HepG2 (cell line): Measurements from ENCODE around the gene TAS1R3. TPM values are rescaled to one million over a fixed set of nuclear protein-coding genes. Genes with fewer than 3 reads are reported as not detected.

Experiments
- AGO1 ChIP-seq: fragments of 200-400 bp; formaldehyde crosslinking; IDR thresholded peaks from 2 replicates; pipeline ENCODE4 v1.6.1; 2017; ENCODE audit warnings: mild to moderate bottlenecking, low read depth, low read length, moderate library complexity; ENCODE audit not compliant: poor library complexity, severe bottlenecking
- GABPB1 ChIP-seq: IDR thresholded peaks from 2 replicates; pipeline ENCODE4 v1.6.1; 2016; ENCODE audit warnings: mild to moderate bottlenecking, missing genetic modification reagents, moderate library complexity, missing compliant biosample characterization
- KDM5A ChIP-seq: fragments of 200-600 bp; sonication (generic); IDR thresholded peaks from 2 replicates; pipeline ENCODE4 v1.7.0; 2018; ENCODE audit warnings: antibody characterized with exemption, mild to moderate bottlenecking, low read length, borderline replicate concordance
- MAFG ChIP-seq: sonication (generic); formaldehyde crosslinking; IDR thresholded peaks from 2 replicates; pipeline ENCODE4 v1.5.1; 2020; ENCODE audit warnings: mild to moderate bottlenecking, missing genetic modification reagents
- MAZ ChIP-seq, 2 experiments: sonication (generic) in 1 of 2; formaldehyde crosslinking in 1 of 2; IDR thresholded peaks; 2 replicates each; pipeline versions ENCODE4 v1.5.0 to v1.6.1; 2012 to 2020; ENCODE audit warnings: low read depth in 2 of 2, mild to moderate bottlenecking in 2 of 2, borderline replicate concordance in 1 of 2, improper control_type of control experiment in 1 of 2, low read length in 1 of 2, missing genetic modification reagents in 1 of 2, moderate library complexity in 1 of 2
- MEF2D ChIP-seq: sonication (generic); formaldehyde crosslinking; IDR thresholded peaks from 2 replicates; pipeline ENCODE4 v1.5.1; 2020; ENCODE audit warnings: mild to moderate bottlenecking, missing genetic modification reagents
- NR2C2 ChIP-seq: sonication (generic); formaldehyde crosslinking; IDR thresholded peaks from 2 replicates; pipeline ENCODE4 v1.4.0; 2020; ENCODE audit warnings: missing genetic modification reagents, mild to moderate bottlenecking, moderate library complexity, borderline replicate concordance
- TAF1 ChIP-seq: sonication (generic); formaldehyde crosslinking; IDR thresholded peaks from 2 replicates; pipeline ENCODE4 v1.4.0; 2020; ENCODE audit warnings: missing genetic modification reagents
- UBTF ChIP-seq: sonication (generic); formaldehyde crosslinking; IDR thresholded peaks from 2 replicates; pipeline ENCODE4 v1.4.0; 2020; ENCODE audit warnings: mild to moderate bottlenecking, missing genetic modification reagents
- ZFX ChIP-seq: sonication (generic); formaldehyde crosslinking; IDR thresholded peaks from 2 replicates; pipeline ENCODE4 v1.4.0; 2020; ENCODE audit warnings: mild to moderate bottlenecking, low read depth, missing genetic modification reagents, moderate library complexity
- ZNF260 ChIP-seq: sonication (generic); formaldehyde crosslinking; IDR thresholded peaks from 2 replicates; pipeline ENCODE4 v1.4.0; 2020; ENCODE audit warnings: missing genetic modification reagents, low read depth, mild to moderate bottlenecking, borderline replicate concordance
- ZNF691 ChIP-seq: sonication (generic); formaldehyde crosslinking; IDR thresholded peaks from 2 replicates; pipeline ENCODE4 v1.4.0; 2020; ENCODE audit warnings: missing genetic modification reagents, low read depth, mild to moderate bottlenecking, borderline replicate concordance
- polyA plus RNA-seq, 8 experiments: library from polyadenylated mRNA; depleted of rRNA in 3 of 8; stranded (reverse) in 7 of 8; unstranded in 1 of 8; fragments of >200 nt; fragmentation: Illumina TruSeq in 4 of 8; extraction: Trizol in 4 of 8; gene quantifications; 2 replicates each; pipeline versions ENCODE4 v1.2.1 to v1.2.3, GENCODE V29; 2011 to 2016; ENCODE audit warnings: low read depth in 4 of 8, missing spikeins in 1 of 8, mixed read lengths in 1 of 8; ENCODE audit not compliant: insufficient read depth in 1 of 8
- total RNA-seq, 5 experiments: library from RNA; depleted of rRNA; stranded (reverse); fragments of >200 nt; fragmentation: Illumina TruSeq; extraction: Trizol; gene quantifications; 2 replicates each; pipeline ENCODE4 v1.2.3, GENCODE V29; 2016; ENCODE audit warnings: low read depth in 1 of 5
- TF ChIP-seq, protein P1 (sequence below): sonication (generic); formaldehyde crosslinking; conservative IDR thresholded peaks from 2 replicates; pipeline ENCODE4 v1.4.0; 2020; ENCODE audit warnings: missing genetic modification reagents
- TF ChIP-seq, protein P2 (sequence below): sonication (generic); formaldehyde crosslinking; IDR thresholded peaks from 2 replicates; pipeline ENCODE4 v1.8.0; 2022; ENCODE audit warnings: missing genetic modification reagents, mild to moderate bottlenecking, moderate library complexity, borderline replicate concordance
- TF ChIP-seq, protein P3 (sequence below): sonication (generic); formaldehyde crosslinking; IDR thresholded peaks from 2 replicates; pipeline ENCODE4 v1.5.1; 2020; ENCODE audit warnings: mild to moderate bottlenecking, missing genetic modification reagents, moderate library complexity

Gene TAS1R3
- total and polyA plus RNA-seq, 2 of the 13 experiments (the other 11 are each of a cell fraction or from before 2014, with no cell fraction given) = 0.13 to 0.15 TPM

GRCh38 chr1:1349256-1350012 is 18.4 kb downstream of the TAS1R3 start, which contains the start of gene DVL1 (continued):
- peak; percentile 32; the same call in 1 of the 2 replicates for TF ChIP-seq ZNF691 (CRISPR knock-in tag)
- TF ChIP-seq UBTF = peak; percentile 43
- TF ChIP-seq GABPB1 = peak; percentile 65
- peak; percentile 65 for TF ChIP-seq AGO1
- no peak for TF ChIP-seq MEF2D (CRISPR knock-in tag)
- TF ChIP-seq TAF1 = 0 out of 2 replicates have a peak, but pooled peaks have one; percentile 14
- TF ChIP-seq NR2C2 (CRISPR knock-in tag) = 0 out of 2 replicates have a peak, but pooled peaks have one; percentile 27
- TF ChIP-seq, protein P1, sequence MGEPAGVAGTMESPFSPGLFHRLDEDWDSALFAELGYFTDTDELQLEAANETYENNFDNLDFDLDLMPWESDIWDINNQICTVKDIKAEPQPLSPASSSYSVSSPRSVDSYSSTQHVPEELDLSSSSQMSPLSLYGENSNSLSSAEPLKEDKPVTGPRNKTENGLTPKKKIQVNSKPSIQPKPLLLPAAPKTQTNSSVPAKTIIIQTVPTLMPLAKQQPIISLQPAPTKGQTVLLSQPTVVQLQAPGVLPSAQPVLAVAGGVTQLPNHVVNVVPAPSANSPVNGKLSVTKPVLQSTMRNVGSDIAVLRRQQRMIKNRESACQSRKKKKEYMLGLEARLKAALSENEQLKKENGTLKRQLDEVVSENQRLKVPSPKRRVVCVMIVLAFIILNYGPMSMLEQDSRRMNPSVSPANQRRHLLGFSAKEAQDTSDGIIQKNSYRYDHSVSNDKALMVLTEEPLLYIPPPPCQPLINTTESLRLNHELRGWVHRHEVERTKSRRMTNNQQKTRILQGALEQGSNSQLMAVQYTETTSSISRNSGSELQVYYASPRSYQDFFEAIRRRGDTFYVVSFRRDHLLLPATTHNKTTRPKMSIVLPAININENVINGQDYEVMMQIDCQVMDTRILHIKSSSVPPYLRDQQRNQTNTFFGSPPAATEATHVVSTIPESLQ (CRISPR knock-in tag) = no peak
- TF ChIP-seq MAZ (IDR thresholded peaks at IDR 0.05; ENCODE audit: borderline replicate concordance, low read depth, low read length) = peak; percentile 49; the same call in 1 of the 2 replicates
- peak; percentile 43 for TF ChIP-seq MAZ (CRISPR knock-in tag; IDR thresholded peaks at IDR 0.05; ENCODE audit: low read depth)
- TF ChIP-seq, protein P2, sequence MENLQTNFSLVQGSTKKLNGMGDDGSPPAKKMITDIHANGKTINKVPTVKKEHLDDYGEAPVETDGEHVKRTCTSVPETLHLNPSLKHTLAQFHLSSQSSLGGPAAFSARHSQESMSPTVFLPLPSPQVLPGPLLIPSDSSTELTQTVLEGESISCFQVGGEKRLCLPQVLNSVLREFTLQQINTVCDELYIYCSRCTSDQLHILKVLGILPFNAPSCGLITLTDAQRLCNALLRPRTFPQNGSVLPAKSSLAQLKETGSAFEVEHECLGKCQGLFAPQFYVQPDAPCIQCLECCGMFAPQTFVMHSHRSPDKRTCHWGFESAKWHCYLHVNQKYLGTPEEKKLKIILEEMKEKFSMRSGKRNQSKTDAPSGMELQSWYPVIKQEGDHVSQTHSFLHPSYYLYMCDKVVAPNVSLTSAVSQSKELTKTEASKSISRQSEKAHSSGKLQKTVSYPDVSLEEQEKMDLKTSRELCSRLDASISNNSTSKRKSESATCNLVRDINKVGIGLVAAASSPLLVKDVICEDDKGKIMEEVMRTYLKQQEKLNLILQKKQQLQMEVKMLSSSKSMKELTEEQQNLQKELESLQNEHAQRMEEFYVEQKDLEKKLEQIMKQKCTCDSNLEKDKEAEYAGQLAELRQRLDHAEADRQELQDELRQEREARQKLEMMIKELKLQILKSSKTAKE = no peak
- TF ChIP-seq KDM5A = peak; percentile 56; the same call in 1 of the 2 replicates
- TF ChIP-seq MAFG (CRISPR knock-in tag) = no peak
- TF ChIP-seq, protein P3, sequence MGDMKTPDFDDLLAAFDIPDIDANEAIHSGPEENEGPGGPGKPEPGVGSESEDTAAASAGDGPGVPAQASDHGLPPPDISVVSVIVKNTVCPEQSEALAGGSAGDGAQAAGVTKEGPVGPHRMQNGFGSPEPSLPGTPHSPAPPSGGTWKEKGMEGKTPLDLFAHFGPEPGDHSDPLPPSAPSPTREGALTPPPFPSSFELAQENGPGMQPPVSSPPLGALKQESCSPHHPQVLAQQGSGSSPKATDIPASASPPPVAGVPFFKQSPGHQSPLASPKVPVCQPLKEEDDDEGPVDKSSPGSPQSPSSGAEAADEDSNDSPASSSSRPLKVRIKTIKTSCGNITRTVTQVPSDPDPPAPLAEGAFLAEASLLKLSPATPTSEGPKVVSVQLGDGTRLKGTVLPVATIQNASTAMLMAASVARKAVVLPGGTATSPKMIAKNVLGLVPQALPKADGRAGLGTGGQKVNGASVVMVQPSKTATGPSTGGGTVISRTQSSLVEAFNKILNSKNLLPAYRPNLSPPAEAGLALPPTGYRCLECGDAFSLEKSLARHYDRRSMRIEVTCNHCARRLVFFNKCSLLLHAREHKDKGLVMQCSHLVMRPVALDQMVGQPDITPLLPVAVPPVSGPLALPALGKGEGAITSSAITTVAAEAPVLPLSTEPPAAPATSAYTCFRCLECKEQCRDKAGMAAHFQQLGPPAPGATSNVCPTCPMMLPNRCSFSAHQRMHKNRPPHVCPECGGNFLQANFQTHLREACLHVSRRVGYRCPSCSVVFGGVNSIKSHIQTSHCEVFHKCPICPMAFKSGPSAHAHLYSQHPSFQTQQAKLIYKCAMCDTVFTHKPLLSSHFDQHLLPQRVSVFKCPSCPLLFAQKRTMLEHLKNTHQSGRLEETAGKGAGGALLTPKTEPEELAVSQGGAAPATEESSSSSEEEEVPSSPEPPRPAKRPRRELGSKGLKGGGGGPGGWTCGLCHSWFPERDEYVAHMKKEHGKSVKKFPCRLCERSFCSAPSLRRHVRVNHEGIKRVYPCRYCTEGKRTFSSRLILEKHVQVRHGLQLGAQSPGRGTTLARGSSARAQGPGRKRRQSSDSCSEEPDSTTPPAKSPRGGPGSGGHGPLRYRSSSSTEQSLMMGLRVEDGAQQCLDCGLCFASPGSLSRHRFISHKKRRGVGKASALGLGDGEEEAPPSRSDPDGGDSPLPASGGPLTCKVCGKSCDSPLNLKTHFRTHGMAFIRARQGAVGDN (CRISPR knock-in tag) = peak; percentile 58
- peak; percentile 81 for TF ChIP-seq ZFX (CRISPR knock-in tag)
- TF ChIP-seq ZNF260 (CRISPR knock-in tag) = no peak
